B cell (primary cell): ENCODE measurements around the gene RAB3IL1. TPM values are rescaled to one million over a fixed set of nuclear protein-coding genes. Genes with fewer than 3 reads are reported as not detected.

Experiments
- ATAC-seq: fragments of 200-7000 bp; cut with Tn5 transposase; one replicate; pipeline ENCODE4 v1.10.0; 2021; ENCODE audit warnings: low read depth, mild to moderate bottlenecking, moderate number of reproducible peaks, moderate library complexity
- CTCF ChIA-PET: fragments of 350-600 bp; sonication (Branson Sonifier 250); formaldehyde crosslinking; loops from one replicate; lab custom pipeline; 2021; ENCODE audit warnings: antibody characterized with exemption, inconsistent platforms; lab: Charles Lee
- POLR2A ChIA-PET: fragments of 350-600 bp; sonication (Branson Sonifier 250); formaldehyde crosslinking; loops from one replicate; lab custom pipeline; 2021; ENCODE audit warnings: antibody characterized with exemption; lab: Charles Lee
- DNase-seq: peaks from one replicate; pipeline ENCODE4 v3.0.0; 2013
- H2AFZ ChIP-seq: 2 replicates; pipeline ENCODE4 v1.6.1; 2012; ENCODE audit warnings: mild to moderate bottlenecking, low read depth, low read length; ENCODE audit not compliant: insufficient read depth, poor library complexity, severe bottlenecking
- H3K27ac ChIP-seq, 2 donors: 1 replicate in 1 of 2; 2 replicates in 1 of 2; pipeline ENCODE4 v1.5.1; 2012 to 2013; ENCODE audit warnings: low read length in 2 of 2, mild to moderate bottlenecking in 2 of 2, moderate library complexity in 1 of 2
- H3K27me3 ChIP-seq, 4 experiments: fragments of 200-600 bp in 1 of 4; sonication (generic) in 1 of 4; replicated peaks in 1 of 4; 1 replicate in 2 of 4; 2 replicates in 2 of 4; pipeline versions ENCODE4 v1.6.1 to v1.7.0; 2013 to 2016; ENCODE audit warnings: low read length in 3 of 4, mild to moderate bottlenecking in 2 of 4, mixed read lengths in 1 of 4, moderate library complexity in 1 of 4; ENCODE audit not compliant: insufficient read depth in 4 of 4, control insufficient read depth in 3 of 4; ENCODE audit errors: control extremely low read depth in 1 of 4
- H3K36me3 ChIP-seq, 2 experiments: replicated peaks in 1 of 2; 1 replicate in 1 of 2; 2 replicates in 1 of 2; pipeline versions ENCODE4 v1.6.1 to v1.7.1; 2013; ENCODE audit warnings: low read length in 1 of 2; ENCODE audit not compliant: insufficient read depth in 2 of 2, control insufficient read depth in 1 of 2; ENCODE audit errors: control extremely low read depth in 1 of 2, extremely low read depth in 1 of 2
- H3K4me1 ChIP-seq, 2 donors: fragments of 200-600 bp in 1 of 2; sonication (generic) in 1 of 2; 1 replicate in 1 of 2; 2 replicates in 1 of 2; pipeline versions ENCODE4 v1.5.1 to v1.6.1; 2013 to 2017; ENCODE audit warnings: low read length in 2 of 2; ENCODE audit not compliant: control insufficient read depth in 2 of 2, insufficient read depth in 2 of 2
- H3K4me2 ChIP-seq: replicated peaks from 2 replicates; pipeline ENCODE3; 2012; ENCODE audit warnings: mild to moderate bottlenecking, low read depth, low read length; ENCODE audit not compliant: poor library complexity, severe bottlenecking
- H3K4me3 ChIP-seq, 5 experiments: fragments of 200-600 bp in 1 of 5; sonication (generic) in 1 of 5; 1 replicate in 3 of 5; 2 replicates in 2 of 5; pipeline versions ENCODE4 v1.5.1 to v1.7.0; 2011 to 2016; ENCODE audit warnings: low read length in 4 of 5, mild to moderate bottlenecking in 4 of 5, low read depth in 2 of 5, control low read depth in 1 of 5, moderate library complexity in 1 of 5; ENCODE audit not compliant: insufficient read depth in 1 of 5; ENCODE audit errors: control extremely low read depth in 1 of 5, extremely low read depth in 1 of 5
- H3K79me2 ChIP-seq: fragments of 200-600 bp; sonication (generic); one replicate; pipeline ENCODE4 v1.6.0; 2016; ENCODE audit warnings: low read length; ENCODE audit not compliant: control insufficient read depth, insufficient read depth
- H3K9ac ChIP-seq: fragments of 200-600 bp; sonication (generic); 2 replicates; pipeline ENCODE4 v1.6.1; 2017; ENCODE audit warnings: mild to moderate bottlenecking, low read length, moderate library complexity
- H3K9me3 ChIP-seq, 3 donors: one replicate each; pipeline versions ENCODE4 v1.6.1 to v1.7.1; 2013; ENCODE audit warnings: low read length in 2 of 3; ENCODE audit not compliant: control insufficient read depth in 2 of 3, insufficient read depth in 1 of 3; ENCODE audit errors: control extremely low read depth in 1 of 3
- H4K20me1 ChIP-seq: 2 replicates; pipeline ENCODE4 v1.6.0; 2012; ENCODE audit warnings: mild to moderate bottlenecking, low read length; ENCODE audit not compliant: insufficient read depth, control insufficient read depth, poor library complexity, severe bottlenecking
- H3K27ac Mint-ChIP-seq: one replicate; pipeline ENCODE4 v1.8.0; 2021; ENCODE audit warnings: mixed read lengths
- H3K27me3 Mint-ChIP-seq: one replicate; pipeline ENCODE4 v1.8.0; 2021; ENCODE audit warnings: mixed read lengths
- H3K4me1 Mint-ChIP-seq: one replicate; pipeline ENCODE4 v1.8.0; 2021; ENCODE audit warnings: mixed read lengths
- H3K4me3 Mint-ChIP-seq: one replicate; pipeline ENCODE4 v1.8.0; 2021; ENCODE audit warnings: mixed read lengths
- H3K9me3 Mint-ChIP-seq: one replicate; pipeline ENCODE4 v1.8.0; 2022; ENCODE audit warnings: mixed read lengths; ENCODE audit not compliant: insufficient read depth
- EZH2 ChIP-seq: IDR thresholded peaks from 2 replicates; pipeline ENCODE4 v1.6.1; 2012; ENCODE audit warnings: borderline replicate concordance, low read depth, mild to moderate bottlenecking, moderate library complexity, low read length; ENCODE audit not compliant: insufficient read depth, poor library complexity, severe bottlenecking
- WGBS: methylation state at CpG from one replicate; pipeline ENCODE4 v1.1.5; 2013; ENCODE audit warnings: missing lambda C conversion rate; ENCODE audit not compliant: insufficient coverage; 5-methylcytosine and 5-hydroxymethylcytosine counted together
- intact Hi-C: fragments of 100-400 bp; cut with micrococcal nuclease; formaldehyde crosslinking; loops from one replicate; pipeline ENCODE4 v1.10.0; 2022
- polyA plus RNA-seq: library from polyadenylated mRNA; depleted of rRNA; stranded (reverse); fragments of >200 nt; gene quantifications from 2 replicates; pipeline ENCODE4 v1.2.3, GENCODE V29; 2012
- total RNA-seq, 2 donors: library from RNA; stranded (reverse); fragments of 120-200 nt in 1 of 2; gene quantifications; 1 replicate in 1 of 2; 2 replicates in 1 of 2; pipeline versions ENCODE4 v1.2.3 to v1.2.4, GENCODE V29; 2013 to 2022
- TF ChIP-seq, protein P1 (sequence below): fragments of 200-600 bp; IDR thresholded peaks from one replicate; pipeline ENCODE4 v1.8.0; 2022; ENCODE audit warnings: antibody characterized with exemption, mild to moderate bottlenecking

The RAB3IL1 gene
- total and polyA plus RNA-seq, 2 donors (not counting 1 experiment from before 2014, with no cell fraction given): 0.27 TPM; not detected in 1

DNA sequence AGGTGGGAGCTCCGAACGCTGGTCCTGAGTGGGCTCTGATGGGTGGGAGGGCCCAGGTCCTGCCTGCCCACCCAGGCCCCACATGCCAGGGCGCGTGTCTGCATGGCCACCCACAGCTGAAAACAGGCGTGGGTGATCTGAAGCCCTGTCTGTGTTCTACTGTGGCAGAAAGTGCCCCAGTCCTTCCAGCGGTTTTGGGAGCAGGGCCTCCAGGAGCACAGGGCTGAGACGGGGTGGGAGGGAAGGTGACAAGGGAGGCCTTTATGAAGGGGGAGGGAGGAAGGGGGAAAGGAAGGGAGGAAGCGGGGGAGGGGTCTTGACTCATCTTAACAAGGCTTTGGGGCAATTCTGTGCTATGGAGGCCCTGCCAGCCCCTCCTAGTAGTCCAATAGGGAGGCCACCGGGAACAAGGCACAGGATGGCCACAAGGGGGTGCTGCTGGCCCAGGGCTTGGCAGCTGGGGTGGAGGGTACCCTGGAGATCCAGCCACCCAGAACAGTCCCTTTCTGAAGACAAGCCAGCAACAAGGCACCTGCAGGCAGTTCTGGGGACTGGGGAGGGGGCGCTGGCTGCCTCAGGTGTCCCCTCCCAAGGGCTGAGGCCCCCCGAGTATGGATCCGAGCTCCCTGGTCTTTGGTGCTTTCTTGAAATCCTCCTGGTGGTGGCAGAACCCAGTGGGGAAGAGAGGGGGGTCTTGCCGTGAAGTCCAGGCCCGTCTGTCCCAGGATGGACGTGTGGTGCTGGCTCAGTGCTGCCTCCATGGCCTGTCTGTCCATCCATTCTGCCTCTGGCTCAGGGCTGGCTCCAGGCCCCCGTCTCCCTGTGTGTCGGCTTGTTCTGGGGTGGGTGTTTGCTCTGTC lies 19.7 kb downstream of the RAB3IL1 start:
- H3K4me2 ChIP-seq: peak overlapping the region; percentile 10
- TF ChIP-seq, protein P1, sequence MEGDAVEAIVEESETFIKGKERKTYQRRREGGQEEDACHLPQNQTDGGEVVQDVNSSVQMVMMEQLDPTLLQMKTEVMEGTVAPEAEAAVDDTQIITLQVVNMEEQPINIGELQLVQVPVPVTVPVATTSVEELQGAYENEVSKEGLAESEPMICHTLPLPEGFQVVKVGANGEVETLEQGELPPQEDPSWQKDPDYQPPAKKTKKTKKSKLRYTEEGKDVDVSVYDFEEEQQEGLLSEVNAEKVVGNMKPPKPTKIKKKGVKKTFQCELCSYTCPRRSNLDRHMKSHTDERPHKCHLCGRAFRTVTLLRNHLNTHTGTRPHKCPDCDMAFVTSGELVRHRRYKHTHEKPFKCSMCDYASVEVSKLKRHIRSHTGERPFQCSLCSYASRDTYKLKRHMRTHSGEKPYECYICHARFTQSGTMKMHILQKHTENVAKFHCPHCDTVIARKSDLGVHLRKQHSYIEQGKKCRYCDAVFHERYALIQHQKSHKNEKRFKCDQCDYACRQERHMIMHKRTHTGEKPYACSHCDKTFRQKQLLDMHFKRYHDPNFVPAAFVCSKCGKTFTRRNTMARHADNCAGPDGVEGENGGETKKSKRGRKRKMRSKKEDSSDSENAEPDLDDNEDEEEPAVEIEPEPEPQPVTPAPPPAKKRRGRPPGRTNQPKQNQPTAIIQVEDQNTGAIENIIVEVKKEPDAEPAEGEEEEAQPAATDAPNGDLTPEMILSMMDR: peak; percentile 82
- no peak for TF ChIP-seq EZH2
- WGBS: 71% methylated on average over 17 of the region's 17 CpGs
- no peaks in the 10 kb centered on the region for H3K79me2 ChIP-seq
- H3K27ac Mint-ChIP-seq: peak overlapping the region; percentile 15
- no peaks in the 10 kb centered on the region for H3K9me3 ChIP-seq
- intact Hi-C loops: no loop called here
- no peaks in the 10 kb centered on the region for H3K27me3 ChIP-seq
- no peaks in the 10 kb centered on the region for H3K27me3 Mint-ChIP-seq
- no peaks in the 10 kb centered on the region for H3K36me3 ChIP-seq
- H3K4me3 ChIP-seq: no peak overlapping the region
- H2AFZ ChIP-seq: no peak overlapping the region
- no peaks in the 10 kb centered on the region for H3K9me3 Mint-ChIP-seq
- H3K4me1 ChIP-seq: peaks cover 24 to 34% of the 10 kb centered on the region in 2 donors
- no peak overlapping the region for H3K9ac ChIP-seq
- CTCF ChIA-PET: interaction anchor here (0.6 to 12.0 kb wide), 25 partner anchors 9 to 653 kb away, joined by 3 to 424 read pairs (median 13); partner anchors contain the start of genes BEST1, FEN1, FTH1 and INCENP
- ATAC-seq (peak; percentile 46), DNase-seq (peak; percentile 78)
- no peaks in the 10 kb centered on the region for H4K20me1 ChIP-seq
- peaks cover 34% of the 10 kb centered on the region for H3K4me1 Mint-ChIP-seq
- no peak overlapping the region for H3K27ac ChIP-seq
- H3K4me3 Mint-ChIP-seq: no peak overlapping the region
- POLR2A ChIA-PET: interaction anchor here (0.6 to 2.6 kb wide), 7 partner anchors 17 to 218 kb away, joined by 3 to 14 read pairs (median 5); partner anchors contain the start of gene FTH1
